AG04450 (cell line): ENCODE results near the gene SLC17A2. TPM values are rescaled to one million over a fixed set of nuclear protein-coding genes. Genes with fewer than 3 reads are reported as not detected.

Source experiments
- CTCF ChIA-PET: fragments of 300-600, 350-600 bp; formaldehyde crosslinking; extraction: SDS; loops from one replicate; lab custom pipeline; 2022; ENCODE audit warnings: antibody characterized with exemption, inconsistent platforms; lab: Charles Lee
- POLR2A ChIA-PET: fragments of 350-600 bp; formaldehyde crosslinking; extraction: SDS; loops from one replicate; lab custom pipeline; 2021; ENCODE audit warnings: antibody characterized with exemption, inconsistent platforms; lab: Yijun Ruan, JAX
- DNase-seq: peaks from one replicate; pipeline ENCODE4 v3.0.0-alpha.2; 2011; ENCODE audit warnings: low read depth, low spot score
- H3K27ac ChIP-seq: one replicate; pipeline ENCODE4 v1.5.1; 2012; ENCODE audit warnings: low read depth, low read length, control low read depth
- H3K27me3 ChIP-seq: one replicate; pipeline ENCODE4 v1.6.0; 2012; ENCODE audit warnings: low read length; ENCODE audit not compliant: control insufficient read depth, insufficient read depth
- H3K4me3 ChIP-seq: 2 replicates; pipeline ENCODE4 v1.5.1; 2011; ENCODE audit warnings: mild to moderate bottlenecking, low read depth, low read length, control low read depth
- H3K9me3 ChIP-seq: 2 replicates; pipeline ENCODE4 v1.5.1; 2012; ENCODE audit warnings: low read length; ENCODE audit not compliant: control insufficient read depth, insufficient read depth
- CTCF ChIP-seq: IDR thresholded peaks from 2 replicates; pipeline ENCODE4 v1.5.1; 2011; ENCODE audit warnings: low read depth, low read length, control low read depth, inconsistent platforms
- polyA plus RNA-seq: library from polyadenylated mRNA; depleted of rRNA; stranded (reverse); fragments of >200 nt; gene quantifications from 2 replicates; pipeline ENCODE4 v1.2.3, GENCODE V29; 2011

SLC17A2 gene
- polyA plus RNA-seq, 1 experiment, result not detected

- no peak for TF ChIP-seq CTCF
- ChIA-PET POLR2A (no interaction called here), CTCF (interaction anchor here (0.6 to 4.3 kb wide), 3 partner anchors 31 to 254 kb away, joined by 4 to 27 read pairs (median 5); a partner anchor contains a TSS)
- Histone ChIP-seq H3K9me3 (no peaks in the 10 kb centered on the region), H3K27me3 (no peaks in the 10 kb centered on the region), H3K27ac (peak overlapping the region; percentile 66), H3K4me3 (no peak overlapping the region)
- DNase-seq, result no peak
These were observed 41.6 kb upstream of the SLC17A2 start for GRCh38 chr6:25972128-25972527.

DNA sequence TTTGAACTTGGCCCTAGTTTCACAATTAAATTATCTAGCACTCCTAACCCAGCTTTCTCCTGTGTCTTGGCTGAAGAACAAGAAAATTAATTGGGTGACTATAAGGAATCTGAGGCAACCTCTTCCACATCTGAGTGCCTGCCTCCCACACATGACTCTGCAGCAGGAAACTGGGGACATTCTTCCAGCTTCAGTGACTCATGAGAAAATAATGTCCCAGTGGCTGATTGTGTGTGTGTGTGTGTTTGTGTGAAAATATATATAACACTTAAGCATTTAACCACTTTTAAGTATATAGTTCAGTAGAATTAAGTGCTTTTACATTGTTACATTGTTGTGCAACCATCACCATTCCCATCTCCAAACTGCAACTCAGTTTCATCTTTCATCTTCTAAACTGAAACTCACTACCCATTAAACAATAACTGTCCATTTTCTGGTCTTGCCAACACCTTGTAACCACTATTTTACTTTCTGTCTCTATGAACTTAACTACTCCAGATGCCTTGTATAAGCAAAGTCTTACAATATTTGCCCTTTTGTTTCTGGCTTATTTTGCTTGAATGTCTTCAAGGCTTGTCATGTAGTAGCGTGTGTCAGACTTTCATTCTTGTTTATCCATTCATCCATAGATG lies 40.8 kb upstream of the SLC17A2 start:
- peak; percentile 59 for DNase-seq
- H3K4me3 ChIP-seq, result no peak overlapping the region
- no peaks in the 10 kb centered on the region for H3K9me3 ChIP-seq
- no peaks in the 10 kb centered on the region for H3K27me3 ChIP-seq
- TF ChIP-seq CTCF, result no peak
- CTCF ChIA-PET, result interaction anchor here (0.9 to 4.0 kb wide), 5 partner anchors 8 to 46 kb away, joined by 3 to 26 read pairs (median 4); a partner anchor contains a TSS
- H3K27ac ChIP-seq, result no peak overlapping the region
- POLR2A ChIA-PET, result interaction anchor here (0.5 to 1.5 kb wide), 5 partner anchors 9 to 778 kb away, joined by 3 to 8 read pairs (median 6); partner anchors contain the start of gene TRIM38

- Histone ChIP-seq H3K27ac (no peak overlapping the region), H3K4me3 (no peak overlapping the region), H3K27me3 (no peaks in the 10 kb centered on the region), H3K9me3 (no peaks in the 10 kb centered on the region)
- ChIA-PET CTCF (interaction anchor here (1.0 to 4.0 kb wide), 3 partner anchors 24 to 48 kb away, joined by 3 to 26 read pairs (median 7); no protein-coding TSS in a partner anchor), POLR2A (interaction anchor here (0.9 kb wide), 1 partner anchor 24 kb away, joined by 3 read pairs; no protein-coding TSS in a partner anchor)
- no peak for DNase-seq
- no peak for TF ChIP-seq CTCF
These were observed 38.3 kb upstream of the SLC17A2 start for GRCh38 chr6:25968769-25969168.

- DNase-seq, result no peak
- no peak for TF ChIP-seq CTCF
- Histone ChIP-seq H3K9me3 (no peaks in the 10 kb centered on the region), H3K4me3 (no peak overlapping the region), H3K27ac (no peak overlapping the region), H3K27me3 (no peaks in the 10 kb centered on the region)
- ChIA-PET CTCF (interaction anchor here (0.6 to 3.5 kb wide), 4 partner anchors 20 to 37 kb away, joined by 3 to 24 read pairs (median 7); no protein-coding TSS in a partner anchor), POLR2A (no interaction called here)
These were observed 36.2 kb upstream of the SLC17A2 start for GRCh38 chr6:25966711-25967110.

GRCh38 chr6:25965058-25965457 lies 34.6 kb upstream of the SLC17A2 start:
- Histone ChIP-seq H3K27ac (no peak overlapping the region), H3K27me3 (no peaks in the 10 kb centered on the region), H3K4me3 (no peak overlapping the region), H3K9me3 (no peaks in the 10 kb centered on the region)
- DNase-seq, result no peak
- POLR2A ChIA-PET, result no interaction called here
- CTCF ChIA-PET, result interaction anchor here (1.1 to 3.5 kb wide), 4 partner anchors 27 to 52 kb away, joined by 3 to 24 read pairs (median 7); a partner anchor contains a TSS
- no peak for TF ChIP-seq CTCF
